Heart right ventricle (tissue), 16 donors: Measurements from ENCODE around the gene TPM4. TPM values are rescaled to one million over a fixed set of nuclear protein-coding genes. Genes with fewer than 3 reads are reported as not detected.

Experiments
- ATAC-seq, 8 donors: fragments of 200-7000 bp; cut with Tn5 transposase; one replicate each; pipeline ENCODE4 v1.9.1; 2020; ENCODE audit warnings: mild to moderate bottlenecking in 8 of 8, moderate library complexity in 8 of 8, moderate number of reproducible peaks in 1 of 8
- DNase-seq, 2 donors: peaks; one replicate each; pipeline ENCODE4 v3.0.0-alpha.2; 2020
- H3K27ac ChIP-seq, 10 donors: fragments of 200-600 bp; sonication (generic) in 2 of 10; one replicate each; pipeline versions ENCODE4 v1.5.0 to v1.8.0; 2020 to 2022; ENCODE audit warnings: mild to moderate bottlenecking in 3 of 10
- H3K27me3 ChIP-seq, 7 donors: fragments of 200-600 bp; one replicate each; pipeline ENCODE4 v1.8.0; 2021 to 2022; ENCODE audit warnings: mild to moderate bottlenecking in 2 of 7
- H3K36me3 ChIP-seq, 9 donors: fragments of 200-600 bp; sonication (generic) in 1 of 9; one replicate each; pipeline versions ENCODE4 v1.5.0 to v1.8.0; 2020 to 2022; ENCODE audit warnings: mild to moderate bottlenecking in 2 of 9
- H3K4me1 ChIP-seq, 9 donors: fragments of 200-600 bp; sonication (generic) in 1 of 9; one replicate each; pipeline versions ENCODE4 v1.5.0 to v1.8.0; 2020 to 2022; ENCODE audit warnings: mild to moderate bottlenecking in 4 of 9
- H3K4me3 ChIP-seq, 10 donors: fragments of 200-600 bp; sonication (generic) in 2 of 10; one replicate each; pipeline versions ENCODE4 v1.5.0 to v1.8.0; 2020 to 2022; ENCODE audit warnings: mild to moderate bottlenecking in 7 of 10, moderate library complexity in 2 of 10
- H3K9me3 ChIP-seq, 11 donors: fragments of 200-600 bp in 10 of 11; sonication (generic) in 2 of 11; one replicate each; pipeline versions ENCODE4 v1.5.0 to v1.8.0; 2013 to 2022; ENCODE audit warnings: mild to moderate bottlenecking in 2 of 11, control low read depth in 1 of 11, moderate library complexity in 1 of 11
- CTCF ChIP-seq, 9 donors: fragments of 200-600 bp; sonication (generic) in 2 of 9; IDR thresholded peaks; one replicate each; pipeline versions ENCODE4 v1.5.0 to v1.8.0; 2021 to 2022; ENCODE audit warnings: antibody characterized with exemption in 9 of 9, mild to moderate bottlenecking in 5 of 9, moderate library complexity in 1 of 9
- WGBS, 2 donors: extraction: QIAGEN DNeasy Blood & Tissue Kit; methylation state at CpG; one replicate each; pipeline ENCODE4 v1.1.7; 2013; ENCODE audit warnings: inconsistent platforms in 1 of 2; 5-methylcytosine and 5-hydroxymethylcytosine counted together
- intact Hi-C, 10 donors: fragments of 100-400 bp; cut with DNase I; formaldehyde crosslinking; loops; one replicate each; pipeline versions ENCODE4 v1.11.1 to v1.14.2; 2022
- polyA plus RNA-seq, 2 donors: library from polyadenylated mRNA; stranded (reverse); fragments of 200-250 nt; gene quantifications; one replicate each; pipeline ENCODE4 v1.2.3, GENCODE V29; 2013
- total RNA-seq, 10 donors: library from RNA; stranded (reverse); fragmentation: NEBNext Ultra II Directional in 3 of 10; extraction: Animal tissue kit (Norgen Biotek cat#: 25700) in 3 of 10; gene quantifications; one replicate each; pipeline versions ENCODE4 v1.2.1 to v1.2.4, GENCODE V29; 2021 to 2023
- donor health status: Arrhythmogenic right ventricular cardiomyopathy.
- donor health status: ischemic (EF 13 %, LVEDD 7.1; RV severe dilation, severe dysfunction).
- donor health status: healthy with polysubstance abuse.
- donor health status: DM: no; HTN: yes; CAD: no.
- donor health status: DM: no; HTN: no; CAD: no.
- donor health status: ischemic (EF 25% LVEDD 6.9; RV normal size, moderate dysfunction).
- donor health status: ischemic (EF 25% LVEDD 5.7; RV mildly dilated, moderate dysfunction).
- donor health status: healthy.
- donor health status: DM: yes; HTN: yes; CAD: no.
- donor health status: Ischemic cardiomyopathy.
- donor health status: ischemic (EF 35%, LVEDD 5.7; RV mildly dilated, moderate dysfunction).
- donor health status: nonischemic (EF 11% LVEDD 7.7; RV severe dilation, severe dysfunction).
- donor health status: DM: yes; HTN: yes; CAD: no.
- donor health status: PGD.
- donor health status: ischemic (EF 29% LVEDD 5.4; RV normal size, mild dysfunction).
- donor health status: nonischemic (EF 23%, LVEDD 6.1; RV moderate dilation, normal function).

TPM4 gene
- total and polyA plus RNA-seq, 12 donors, result 52.0 to 231 (median 76.6) TPM

DNA sequence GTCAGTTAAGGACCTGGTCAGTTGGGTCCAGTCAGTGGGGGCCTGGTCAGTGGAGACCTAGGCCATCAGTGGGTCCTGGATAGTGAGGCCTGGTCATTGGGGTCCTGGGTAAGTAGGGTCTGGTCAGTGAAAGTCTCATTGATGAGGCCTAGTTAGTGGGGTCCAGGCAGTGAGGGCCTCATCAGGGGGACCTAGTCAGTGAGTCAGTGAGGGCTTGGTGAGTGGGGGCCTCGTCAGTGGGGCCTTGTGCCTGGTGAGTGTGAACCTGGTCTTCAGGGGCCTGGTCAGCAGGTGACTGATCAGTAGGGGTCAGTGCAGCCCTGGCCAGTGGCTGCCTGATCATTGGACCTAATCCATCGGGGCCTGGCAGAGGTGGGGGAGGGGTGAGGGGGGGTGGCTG, 42.6 kb upstream of the TPM4 start:
- H3K4me3 ChIP-seq, result no peak overlapping the region
- ATAC-seq (no peak), DNase-seq (no peak)
- H3K36me3 ChIP-seq, result no peaks in the 10 kb centered on the region
- TF ChIP-seq CTCF (IDR thresholded peaks at IDR 0.05), result no peak
- no peaks in the 10 kb centered on the region for H3K9me3 ChIP-seq
- intact Hi-C loops, result no loop called here
- no peak overlapping the region for H3K27ac ChIP-seq
- no peaks in the 10 kb centered on the region for H3K4me1 ChIP-seq
- H3K27me3 ChIP-seq, result peaks cover 0 to 6% (median 0%) of the 10 kb centered on the region in 7 donors
- 63 to 78% methylated on average over 2 of the region's 2 CpGs for WGBS, 2 donors

GRCh38 chr19:16034180-16034579, 42.1 kb upstream of the TPM4 start:
- Histone ChIP-seq H3K27me3 (peaks cover 0 to 6% (median 0%) of the 10 kb centered on the region in 7 donors), H3K27ac (no peak overlapping the region), H3K4me3 (no peak overlapping the region), H3K36me3 (no peaks in the 10 kb centered on the region), H3K9me3 (no peaks in the 10 kb centered on the region), H3K4me1 (no peaks in the 10 kb centered on the region)
- ATAC-seq (no peak), DNase-seq (no peak)
- WGBS, 2 donors, result 83 to 87% methylated on average over 7 of the region's 7 CpGs
- no peak for TF ChIP-seq CTCF (IDR thresholded peaks at IDR 0.05)
- intact Hi-C loops, result no loop called here

DNA sequence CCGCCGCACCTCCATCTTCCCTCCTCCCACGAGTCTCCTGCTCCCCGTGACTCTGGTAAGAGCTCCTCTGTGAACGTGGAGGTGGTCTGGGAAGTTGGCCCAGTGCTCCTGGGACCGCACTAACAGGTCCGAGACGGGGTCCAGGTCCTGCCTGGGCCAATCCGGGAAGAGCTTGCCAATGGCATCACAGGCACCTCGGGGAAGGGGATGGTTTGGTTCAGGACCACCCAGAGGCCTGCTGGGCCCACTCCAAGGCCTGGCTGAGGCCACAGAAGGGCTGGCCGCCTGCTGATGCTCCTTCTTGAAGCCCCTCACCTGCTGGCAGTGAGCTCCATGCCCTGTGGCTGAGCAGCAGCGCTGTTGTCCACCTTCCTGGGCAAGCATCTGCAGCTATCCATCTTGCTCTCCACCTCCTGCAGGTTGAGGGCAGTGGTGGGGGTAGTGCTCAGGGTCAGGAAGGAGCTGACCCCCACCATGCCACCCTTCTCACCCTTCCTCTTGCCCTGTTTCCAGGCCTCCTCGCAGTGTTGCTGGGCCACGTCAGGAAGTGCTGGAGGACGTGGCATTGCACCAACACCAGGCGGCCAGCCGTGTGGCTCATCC, 41.2 kb upstream of the TPM4 start:
- TF ChIP-seq CTCF (IDR thresholded peaks at IDR 0.05), result no peak
- WGBS, 2 donors, result 75 to 77% methylated on average over 17 of the region's 17 CpGs
- Histone ChIP-seq H3K27ac (no peak overlapping the region), H3K36me3 (no peaks in the 10 kb centered on the region), H3K27me3 (peaks cover 0 to 6% (median 0%) of the 10 kb centered on the region in 7 donors), H3K4me1 (no peaks in the 10 kb centered on the region), H3K4me3 (no peak overlapping the region), H3K9me3 (no peaks in the 10 kb centered on the region)
- intact Hi-C loops, result loop anchor here in 2 of 10 donors (5.0 kb wide), 2 partner anchors 77 to 137 kb away; partner anchors contain the start of genes CIB3 (in 1 of the 2) and RAB8A (in 1 of the 2)
- ATAC-seq (no peak), DNase-seq (no peak)

GRCh38 chr19:16035601-16036297, 40.5 kb upstream of the TPM4 start:
- intact Hi-C loops, result loop anchor here in 2 of 10 donors (5.0 kb wide), 2 partner anchors 77 to 137 kb away; partner anchors contain the start of genes CIB3 (in 1 of the 2) and RAB8A (in 1 of the 2)
- Histone ChIP-seq H3K36me3 (no peaks in the 10 kb centered on the region), H3K4me1 (peaks cover 0 to 5% (median 2%) of the 10 kb centered on the region in 9 donors), H3K4me3 (no peak overlapping the region), H3K27me3 (peaks cover 0 to 6% (median 0%) of the 10 kb centered on the region in 7 donors), H3K9me3 (no peaks in the 10 kb centered on the region), H3K27ac (no peak overlapping the region)
- no peak for DNase-seq
- TF ChIP-seq CTCF (IDR thresholded peaks at IDR 0.05), result no peak
- no peak for ATAC-seq
- 86 to 88% methylated on average over 28 of the region's 28 CpGs for WGBS, 2 donors
